Testis (tissue), 2 donors: ENCODE data around the gene INAVA.

Experiments
- POLR2A ChIP-seq: fragments of 450-650 bp; IDR thresholded peaks from one replicate; pipeline ENCODE4 v1.6.1; 2017; ENCODE audit warnings: antibody characterized with exemption, mild to moderate bottlenecking, moderate library complexity
- TF ChIP-seq, protein P1 (sequence below), 3 experiments: fragments of 450-650 bp in 2 of 3; fragments of 200-600 bp in 1 of 3; sonication (generic) in 1 of 3; IDR thresholded peaks; one replicate each; pipeline ENCODE4 v1.5.1; 2016 to 2019; ENCODE audit warnings: antibody characterized with exemption in 3 of 3, mild to moderate bottlenecking in 2 of 3, moderate library complexity in 1 of 3

DNA sequence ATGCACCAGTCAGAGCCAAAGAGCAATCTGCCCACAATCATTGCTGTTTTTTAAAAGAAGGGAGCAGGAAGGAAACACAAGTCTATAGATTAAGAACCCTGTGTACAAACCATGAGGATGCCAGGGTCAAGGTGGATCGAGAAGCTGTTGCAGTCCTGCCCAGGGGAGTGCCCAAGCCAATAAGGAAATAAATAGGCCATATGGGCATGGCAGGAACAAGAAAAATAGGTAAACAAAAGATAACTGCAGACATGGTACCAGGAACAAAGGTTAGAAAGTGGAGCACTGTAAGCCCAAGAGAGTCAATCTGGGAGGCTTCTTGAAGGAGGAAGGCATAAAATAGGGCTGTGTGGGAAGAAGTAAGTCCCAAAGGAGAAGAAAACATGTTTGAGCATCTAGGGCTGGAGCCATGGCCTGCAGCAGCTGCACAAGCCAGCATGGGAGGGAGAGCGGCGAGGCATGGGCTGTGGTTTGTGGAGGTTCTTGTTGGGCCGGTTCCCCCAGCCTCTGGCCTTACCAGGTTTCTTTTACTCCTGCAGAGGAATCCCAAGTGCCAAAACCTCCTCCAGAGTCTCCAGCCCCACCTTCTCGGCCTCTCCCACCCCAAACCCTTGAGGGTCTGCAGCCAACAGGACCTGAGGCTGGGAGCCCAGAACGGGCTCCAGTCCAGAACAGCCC lies 13.6 kb downstream of the INAVA start:
- TF ChIP-seq, protein P1, sequence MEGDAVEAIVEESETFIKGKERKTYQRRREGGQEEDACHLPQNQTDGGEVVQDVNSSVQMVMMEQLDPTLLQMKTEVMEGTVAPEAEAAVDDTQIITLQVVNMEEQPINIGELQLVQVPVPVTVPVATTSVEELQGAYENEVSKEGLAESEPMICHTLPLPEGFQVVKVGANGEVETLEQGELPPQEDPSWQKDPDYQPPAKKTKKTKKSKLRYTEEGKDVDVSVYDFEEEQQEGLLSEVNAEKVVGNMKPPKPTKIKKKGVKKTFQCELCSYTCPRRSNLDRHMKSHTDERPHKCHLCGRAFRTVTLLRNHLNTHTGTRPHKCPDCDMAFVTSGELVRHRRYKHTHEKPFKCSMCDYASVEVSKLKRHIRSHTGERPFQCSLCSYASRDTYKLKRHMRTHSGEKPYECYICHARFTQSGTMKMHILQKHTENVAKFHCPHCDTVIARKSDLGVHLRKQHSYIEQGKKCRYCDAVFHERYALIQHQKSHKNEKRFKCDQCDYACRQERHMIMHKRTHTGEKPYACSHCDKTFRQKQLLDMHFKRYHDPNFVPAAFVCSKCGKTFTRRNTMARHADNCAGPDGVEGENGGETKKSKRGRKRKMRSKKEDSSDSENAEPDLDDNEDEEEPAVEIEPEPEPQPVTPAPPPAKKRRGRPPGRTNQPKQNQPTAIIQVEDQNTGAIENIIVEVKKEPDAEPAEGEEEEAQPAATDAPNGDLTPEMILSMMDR (IDR thresholded peaks at IDR 0.05), result no peak
- TF ChIP-seq POLR2A, result no peak
